HepG2 (cell line): ENCODE measurements around the gene C21orf58. TPM values are rescaled to one million over a fixed set of nuclear protein-coding genes. Genes with fewer than 3 reads are reported as not detected.
A peak's percentile ranks its signal among the peaks of the same experiment; 100 is the strongest.

Source experiments
- AGO2 ChIP-seq: fragments of 200-400 bp; formaldehyde crosslinking; optimal IDR thresholded peaks from 2 replicates; pipeline ENCODE3; 2017; ENCODE audit warnings: mild to moderate bottlenecking, low read depth, low read length, moderate library complexity
- BCL6 ChIP-seq: IDR thresholded peaks from 2 replicates; pipeline ENCODE4 v1.6.1; 2016; ENCODE audit warnings: missing genetic modification reagents, missing compliant biosample characterization
- BCLAF1 ChIP-seq: fragments of 450-650 bp; IDR thresholded peaks from 2 replicates; pipeline ENCODE4 v1.6.1; 2017; ENCODE audit warnings: mild to moderate bottlenecking
- DDIT3 ChIP-seq: sonication (generic); formaldehyde crosslinking; IDR thresholded peaks from 2 replicates; pipeline ENCODE4 v1.4.0; 2020; ENCODE audit warnings: mild to moderate bottlenecking, missing genetic modification reagents
- FOXA1 ChIP-seq, 2 experiments: fragments of 450-650 bp in 1 of 2; sonication (generic) in 1 of 2; formaldehyde crosslinking in 1 of 2; IDR thresholded peaks; 2 replicates each; pipeline versions ENCODE4 v1.4.0 to v1.6.1; 2016 to 2020; ENCODE audit warnings: missing genetic modification reagents in 1 of 2
- HNF1B ChIP-seq: sonication (generic); formaldehyde crosslinking; IDR thresholded peaks from 2 replicates; pipeline ENCODE4 v1.5.1; 2020; ENCODE audit warnings: mild to moderate bottlenecking, moderate library complexity, missing genetic modification reagents
- HNRNPL ChIP-seq: fragments of 200-400 bp; formaldehyde crosslinking; IDR thresholded peaks from 2 replicates; pipeline ENCODE4 v1.6.1; 2017; ENCODE audit warnings: mild to moderate bottlenecking, low read depth, low read length
- KMT2A ChIP-seq: sonication (generic); formaldehyde crosslinking; IDR thresholded peaks from 2 replicates; pipeline ENCODE4 v1.4.0; 2020; ENCODE audit warnings: missing genetic modification reagents
- MEIS2 ChIP-seq: sonication (generic); formaldehyde crosslinking; IDR thresholded peaks from 2 replicates; pipeline ENCODE4 v1.9.0; 2021; ENCODE audit warnings: mild to moderate bottlenecking, missing genetic modification reagents
- NR2C2 ChIP-seq: sonication (generic); formaldehyde crosslinking; IDR thresholded peaks from 2 replicates; pipeline ENCODE4 v1.4.0; 2020; ENCODE audit warnings: missing genetic modification reagents, mild to moderate bottlenecking, moderate library complexity, borderline replicate concordance
- POLR2A ChIP-seq, 2 experiments: IDR thresholded peaks; 2 replicates each; pipeline ENCODE4 v1.6.1; 2011; ENCODE audit warnings: low read depth in 2 of 2, low read length in 2 of 2, mild to moderate bottlenecking in 1 of 2, moderate library complexity in 1 of 2; ENCODE audit not compliant: insufficient read depth in 1 of 2
- RFXAP ChIP-seq: sonication (generic); formaldehyde crosslinking; IDR thresholded peaks from 2 replicates; pipeline ENCODE4 v1.4.0; 2020; ENCODE audit warnings: missing genetic modification reagents, borderline replicate concordance
- ZC3H13 ChIP-seq: sonication (generic); formaldehyde crosslinking; IDR thresholded peaks from 2 replicates; pipeline ENCODE4 v1.8.1; 2023; ENCODE audit warnings: mild to moderate bottlenecking, missing genetic modification reagents, moderate library complexity
- ZNF17 ChIP-seq: sonication (generic); formaldehyde crosslinking; IDR thresholded peaks from 2 replicates; pipeline ENCODE4 v1.5.0; 2020; ENCODE audit warnings: mild to moderate bottlenecking, missing genetic modification reagents
- ZNF335 ChIP-seq: sonication (generic); formaldehyde crosslinking; IDR thresholded peaks from 2 replicates; pipeline ENCODE4 v1.4.0; 2020; ENCODE audit warnings: missing genetic modification reagents
- ZNF501 ChIP-seq: sonication (generic); formaldehyde crosslinking; IDR thresholded peaks from 2 replicates; pipeline ENCODE4 v1.5.1; 2020; ENCODE audit warnings: mild to moderate bottlenecking, moderate library complexity, missing genetic modification reagents
- ZNF580 ChIP-seq: IDR thresholded peaks from 2 replicates; pipeline ENCODE4 v1.6.1; 2016; ENCODE audit warnings: low read depth, borderline replicate concordance
- ZNF660 ChIP-seq: sonication (generic); formaldehyde crosslinking; IDR thresholded peaks from 2 replicates; pipeline ENCODE4 v1.5.1; 2020; ENCODE audit warnings: mild to moderate bottlenecking, low read depth, missing genetic modification reagents, borderline replicate concordance
- ZNF7 ChIP-seq: IDR thresholded peaks from 2 replicates; pipeline ENCODE4 v1.6.1; 2016; ENCODE audit warnings: missing biosample characterization, missing genetic modification reagents
- ZNF772 ChIP-seq: sonication (generic); formaldehyde crosslinking; IDR thresholded peaks from 2 replicates; pipeline ENCODE4 v1.5.0; 2020; ENCODE audit warnings: mild to moderate bottlenecking, missing genetic modification reagents
- ZSCAN22 ChIP-seq: sonication (generic); formaldehyde crosslinking; IDR thresholded peaks from 2 replicates; pipeline ENCODE4 v1.4.0; 2020; ENCODE audit warnings: mild to moderate bottlenecking, missing genetic modification reagents
- polyA plus RNA-seq, 8 experiments: library from polyadenylated mRNA; depleted of rRNA in 3 of 8; stranded (reverse) in 7 of 8; unstranded in 1 of 8; fragments of >200 nt; fragmentation: Illumina TruSeq in 4 of 8; extraction: Trizol in 4 of 8; gene quantifications; 2 replicates each; pipeline versions ENCODE4 v1.2.1 to v1.2.3, GENCODE V29; 2011 to 2016; ENCODE audit warnings: low read depth in 4 of 8, missing spikeins in 1 of 8, mixed read lengths in 1 of 8; ENCODE audit not compliant: insufficient read depth in 1 of 8
- total RNA-seq, 5 experiments: library from RNA; depleted of rRNA; stranded (reverse); fragments of >200 nt; fragmentation: Illumina TruSeq; extraction: Trizol; gene quantifications; 2 replicates each; pipeline ENCODE4 v1.2.3, GENCODE V29; 2016; ENCODE audit warnings: low read depth in 1 of 5
- TF ChIP-seq, protein P1 (sequence below): sonication (generic); formaldehyde crosslinking; IDR thresholded peaks from 2 replicates; pipeline ENCODE4 v1.5.1; 2020; ENCODE audit warnings: mild to moderate bottlenecking, missing genetic modification reagents, borderline replicate concordance

The C21orf58 gene
- total and polyA plus RNA-seq, 2 of the 13 experiments (the other 11 are each of a cell fraction or from before 2014, with no cell fraction given) = 3.5 to 6.8 TPM

- TF ChIP-seq BCL6 (CRISPR knock-in tag) (peak; percentile 40; the same call in 1 of the 2 replicates), HNRNPL (no peak), ZNF17 (CRISPR knock-in tag) (no peak), NR2C2 (CRISPR knock-in tag) (0 out of 2 replicates have a peak, but pooled peaks have one; percentile 27), ZNF580 (CRISPR knock-in tag) (no peak), ZNF501 (0 out of 2 replicates have a peak, but pooled peaks have one; percentile 40), ZNF7 (CRISPR knock-in tag) (no peak), FOXA1 (IDR thresholded peaks at IDR 0.05) (no peak), FOXA1 (CRISPR knock-in tag; IDR thresholded peaks at IDR 0.05) (no peak), ZC3H13 (CRISPR knock-in tag) (peak; percentile 91), ZNF335 (CRISPR knock-in tag) (0 out of 2 replicates have a peak, but pooled peaks have one; percentile 16), BCLAF1 (no peak), MEIS2 (CRISPR knock-in tag) (0 out of 2 replicates have a peak, but pooled peaks have one; percentile 22), RFXAP (CRISPR knock-in tag) (no peak), ZSCAN22 (CRISPR knock-in tag) (no peak), POLR2A (IDR thresholded peaks at IDR 0.05; ENCODE audit: insufficient read depth in 1 of 2, low read depth in 2 of 2, low read length in 2 of 2) (0 out of 4 replicates have a peak, but pooled peaks of 1 of the 2 experiments have one; percentile 23), KMT2A (CRISPR knock-in tag) (no peak; the same call in none of the 2 replicates), ZNF772 (CRISPR knock-in tag) (no peak), HNF1B (CRISPR knock-in tag) (0 out of 2 replicates have a peak, but pooled peaks have one; percentile 30), ZNF660 (CRISPR knock-in tag) (no peak), DDIT3 (CRISPR knock-in tag) (no peak), AGO2 (no peak)
- TF ChIP-seq, protein P1, sequence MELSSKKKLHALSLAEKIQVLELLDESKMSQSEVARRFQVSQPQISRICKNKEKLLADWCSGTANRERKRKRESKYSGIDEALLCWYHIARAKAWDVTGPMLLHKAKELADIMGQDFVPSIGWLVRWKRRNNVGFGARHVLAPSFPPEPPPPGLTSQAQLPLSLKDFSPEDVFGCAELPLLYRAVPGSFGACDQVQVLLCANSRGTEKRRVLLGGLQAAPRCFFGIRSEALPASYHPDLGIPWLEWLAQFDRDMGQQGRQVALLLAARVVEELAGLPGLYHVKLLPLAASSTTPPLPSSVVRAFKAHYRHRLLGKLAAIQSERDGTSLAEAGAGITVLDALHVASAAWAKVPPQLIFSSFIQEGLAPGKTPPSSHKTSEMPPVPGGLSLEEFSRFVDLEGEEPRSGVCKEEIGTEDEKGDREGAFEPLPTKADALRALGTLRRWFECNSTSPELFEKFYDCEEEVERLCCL (CRISPR knock-in tag) = no peak
These were observed 1.1 kb downstream of the C21orf58 start (continued) for GRCh38 chr21:46322351-46323226.
